ENCODE data around the gene PLEK. TPM values are rescaled to one million over a fixed set of nuclear protein-coding genes. Genes with fewer than 3 reads are reported as not detected.

The PLEK gene
- total RNA-seq, 1 experiment from 2014 or later, result not detected

- intact Hi-C loops (cut with micrococcal nuclease), result loop anchor here (1.0 kb wide), 1 partner anchor 79 kb away; no protein-coding TSS in a partner anchor
- TF ChIP-seq EZH2 (IDR thresholded peaks at IDR 0.05; ENCODE audit: low read length, unreplicated experiment) (no peak), CTCF (conservative IDR thresholded peaks at IDR 0.05; ENCODE audit: low read depth, low read length) (no peak), EZH2phosphoT487 (IDR thresholded peaks at IDR 0.05; ENCODE audit: borderline replicate concordance, low read length) (no peak)
- no peak overlapping the region for H3K9ac ChIP-seq (ENCODE audit: low read length)
- no TSS peak for BruUV-seq (replicated peaks)
- H3F3A ChIP-seq (ENCODE audit: low read length, unreplicated experiment), result no peaks in the 10 kb centered on the region
- H3K79me2 ChIP-seq (ENCODE audit: low read length), result no peaks in the 10 kb centered on the region
- no peak overlapping the region for H3K27ac ChIP-seq (ENCODE audit: low read length)
- no peak for DNase-seq
- POLR2A ChIA-PET (ENCODE audit: unreplicated experiment), result no interaction called here
- no peak overlapping the region for H3K4me3 ChIP-seq (ENCODE audit: low read length)
- peak overlapping the region; percentile 95 for H2AFZ ChIP-seq (ENCODE audit: low read length)
- H3K4me2 ChIP-seq (ENCODE audit: low read length), result no peak overlapping the region
- CTCF ChIA-PET, result no interaction called here
- no peaks in the 10 kb centered on the region for H3K9me2 ChIP-seq (replicated peaks; ENCODE audit: low read length)
- H3K27me3 ChIP-seq (ENCODE audit: low read length), result no peaks in the 10 kb centered on the region
- no peak for ATAC-seq
- H3K4me1 ChIP-seq (ENCODE audit: insufficient read depth, low read length), result peaks cover 4% of the 10 kb centered on the region; the same call in 1 of the 2 replicates
- no peaks in the 10 kb centered on the region for H3K9me3 ChIP-seq (ENCODE audit: low read length)
- H3K36me3 ChIP-seq (ENCODE audit: low read depth, low read length), result no peaks in the 10 kb centered on the region
- no peaks in the 10 kb centered on the region for H4K20me1 ChIP-seq (ENCODE audit: low read length)
Observed at GRCh38 chr2:68362749-68363148, 2.3 kb upstream of the PLEK start.

- intact Hi-C loops (cut with micrococcal nuclease), result no loop called here
Observed at GRCh38 chr2:68363721-68364120, 1.4 kb upstream of the PLEK start.

More at GRCh38 chr2:68363721-68364120, 1.4 kb upstream of the PLEK start:
- no peaks in the 10 kb centered on the region for H3K9me3 ChIP-seq (ENCODE audit: low read length)
- no peaks in the 10 kb centered on the region for H3K79me2 ChIP-seq (ENCODE audit: low read length)
- no peak overlapping the region for H3K9ac ChIP-seq (ENCODE audit: low read length)
- H3F3A ChIP-seq (ENCODE audit: low read length, unreplicated experiment), result no peaks in the 10 kb centered on the region
- no peak overlapping the region for H3K4me3 ChIP-seq (ENCODE audit: low read length)
- H3K4me2 ChIP-seq (ENCODE audit: low read length), result no peak overlapping the region
- no peak overlapping the region for H3K27ac ChIP-seq (ENCODE audit: low read length)
- H3K9me2 ChIP-seq (replicated peaks; ENCODE audit: low read length), result no peaks in the 10 kb centered on the region
- no TSS peak for BruUV-seq (replicated peaks)
- ATAC-seq (no peak), DNase-seq (no peak)
- no peaks in the 10 kb centered on the region for H3K4me1 ChIP-seq (ENCODE audit: insufficient read depth, low read length)
- TF ChIP-seq CTCF (conservative IDR thresholded peaks at IDR 0.05; ENCODE audit: low read depth, low read length) (no peak), EZH2phosphoT487 (IDR thresholded peaks at IDR 0.05; ENCODE audit: borderline replicate concordance, low read length) (no peak), EZH2 (IDR thresholded peaks at IDR 0.05; ENCODE audit: low read length, unreplicated experiment) (no peak)
- H3K27me3 ChIP-seq (ENCODE audit: low read length), result no peaks in the 10 kb centered on the region
- CTCF ChIA-PET, result no interaction called here
- POLR2A ChIA-PET (ENCODE audit: unreplicated experiment), result no interaction called here
- H3K36me3 ChIP-seq (ENCODE audit: low read depth, low read length), result no peaks in the 10 kb centered on the region
- H4K20me1 ChIP-seq (ENCODE audit: low read length), result no peaks in the 10 kb centered on the region
- H2AFZ ChIP-seq (ENCODE audit: low read length), result no peak overlapping the region

Data from PC-3 (cell line).